ENCODE results near the gene BBIP1.
"Not testable (repeated sequence)": the region's sequence is repeated elsewhere in the genome, so short reads cannot be mapped to it uniquely, and the experiment has no call there.

BBIP1 gene

DNA sequence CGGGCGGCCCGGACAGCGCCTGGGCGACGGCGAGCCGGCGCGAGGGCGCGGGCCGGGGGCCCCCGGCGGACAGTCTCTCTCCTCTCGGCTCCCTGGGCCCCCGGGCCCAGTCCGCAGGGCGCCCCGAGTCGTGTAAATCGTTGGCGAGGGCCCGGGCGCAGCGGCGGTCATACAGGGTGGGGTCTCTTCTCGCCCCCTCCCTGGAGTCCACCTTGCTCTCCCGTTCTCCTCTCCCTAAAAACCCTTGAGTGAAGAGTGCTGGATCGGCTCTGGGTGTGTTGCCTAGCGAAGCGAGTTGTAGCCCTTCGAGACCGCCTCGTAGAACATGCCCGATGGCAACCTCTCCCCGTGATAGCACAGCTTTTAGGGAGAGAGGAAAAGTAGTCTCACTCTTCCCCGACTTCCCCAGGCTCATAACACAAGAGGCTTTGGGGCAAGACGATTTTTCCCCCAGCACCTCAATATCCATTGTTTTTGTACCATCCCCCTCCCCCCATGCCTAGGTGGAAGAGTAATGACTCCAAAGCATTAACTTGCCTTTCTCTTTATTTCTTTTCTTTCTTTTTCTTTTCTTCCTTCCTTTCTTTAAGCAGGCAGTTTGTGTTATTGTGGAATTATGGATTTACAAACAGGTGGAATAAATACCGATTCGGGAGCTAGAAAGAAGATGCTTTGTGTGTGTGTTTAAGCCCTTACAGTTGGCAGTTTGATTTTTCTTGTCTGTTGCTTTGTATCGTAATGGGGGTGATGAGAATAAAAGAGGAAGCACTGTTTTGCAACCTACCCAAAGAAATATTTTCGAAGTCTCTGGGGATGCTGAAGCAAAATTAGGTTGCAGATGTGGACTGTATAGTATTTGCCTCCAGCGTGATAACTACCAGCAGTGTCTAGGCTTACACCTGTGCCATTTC is 1.2 kb upstream of the BBIP1 start:
- DNase-seq = peak; percentile 28

DNA sequence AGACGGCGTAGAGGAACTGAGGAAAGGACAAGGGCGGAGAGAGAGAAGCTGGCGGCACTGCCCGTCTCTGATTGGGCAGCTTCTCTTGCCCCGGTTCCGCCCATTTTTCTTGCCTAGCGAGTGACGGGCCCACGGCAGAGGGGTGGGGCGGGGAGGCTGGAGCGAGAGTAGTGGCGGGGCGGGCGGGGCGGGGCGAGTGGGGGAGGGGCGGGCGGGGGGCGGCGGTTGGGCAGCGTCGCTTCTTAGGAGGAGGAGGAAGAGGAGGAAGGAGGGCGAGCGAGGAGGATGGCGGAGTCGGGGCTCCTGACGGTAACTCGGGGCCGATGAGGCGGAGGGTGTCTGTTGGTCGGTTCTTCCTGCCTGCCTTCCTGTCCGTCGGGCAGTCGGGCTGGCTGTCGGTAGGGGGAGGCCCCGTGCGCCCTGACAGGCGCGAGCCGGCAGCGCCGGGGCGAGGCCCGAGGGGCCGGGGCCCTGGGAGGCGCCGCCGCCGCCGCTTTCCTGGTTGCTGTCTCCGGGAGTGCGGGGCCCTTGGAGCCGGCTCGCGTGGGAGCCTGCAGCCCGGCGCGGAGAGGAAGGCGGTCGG is 460 bp upstream of the BBIP1 start, which contains the start of gene SHOC2:
TSS of gene SHOC2 (plus strand) at position 256 of the 583 bp plus-strand sequence. CDS start 44,755 bp downstream, outside the sequence.
- peak; percentile 37 for DNase-seq

DNA sequence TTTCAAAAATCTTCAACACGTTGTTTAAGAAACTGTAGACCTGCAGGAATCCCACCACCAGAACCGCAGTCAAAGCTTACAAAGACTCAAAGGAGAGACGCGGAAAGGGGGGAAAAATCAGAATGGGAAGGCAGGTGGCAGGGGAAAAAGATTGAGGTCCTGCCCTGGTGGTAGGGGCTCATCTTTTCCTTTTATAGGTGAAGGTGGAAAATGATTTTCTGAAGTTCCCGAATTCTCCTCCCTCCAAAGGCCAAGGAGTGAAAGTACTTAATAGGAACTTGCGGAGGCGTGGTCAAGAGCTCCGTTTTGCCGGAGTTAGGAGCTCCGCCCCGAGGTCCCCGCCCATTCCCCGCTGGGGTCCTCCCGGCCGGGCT is 724 bp downstream of the BBIP1 start:
- DNase-seq = peak; percentile 67

DNA sequence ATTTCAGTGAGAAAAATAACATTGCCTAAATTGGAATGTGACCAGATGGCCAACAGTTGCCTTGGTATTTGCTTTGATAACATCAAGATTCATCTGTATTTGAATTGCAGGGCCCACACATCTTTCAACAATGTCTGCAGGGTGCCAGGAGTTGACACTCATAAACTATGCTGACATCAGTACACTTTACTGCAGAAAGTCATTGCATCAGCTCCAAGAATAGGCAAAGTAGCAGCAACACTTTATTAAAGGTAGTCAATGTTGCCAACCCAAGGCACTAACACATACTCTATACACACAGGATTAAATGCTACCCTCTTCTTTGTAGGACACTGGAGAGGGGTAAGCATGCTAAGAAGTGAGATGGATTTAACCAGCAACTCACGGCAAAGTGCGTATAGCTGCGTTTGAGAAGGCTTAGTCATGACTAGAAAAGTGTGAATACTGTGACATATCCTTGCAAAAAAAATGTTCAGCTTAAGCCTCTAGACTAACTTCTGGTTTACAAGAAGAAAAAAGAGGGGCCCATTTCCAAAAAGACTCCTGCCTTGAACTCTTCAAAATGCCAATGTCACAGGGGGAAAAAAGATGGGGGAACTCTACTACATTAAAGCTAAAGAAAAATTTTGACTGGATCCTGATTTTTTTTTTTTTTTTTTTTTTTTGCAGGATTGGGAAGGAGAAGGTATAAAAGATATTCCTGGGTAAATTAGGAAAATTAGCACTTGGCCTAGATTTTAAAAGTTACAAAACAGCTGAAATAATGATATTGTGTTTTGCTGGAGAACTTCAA is 2.2 kb downstream of the BBIP1 start:
- DNase-seq = no peak

DNA sequence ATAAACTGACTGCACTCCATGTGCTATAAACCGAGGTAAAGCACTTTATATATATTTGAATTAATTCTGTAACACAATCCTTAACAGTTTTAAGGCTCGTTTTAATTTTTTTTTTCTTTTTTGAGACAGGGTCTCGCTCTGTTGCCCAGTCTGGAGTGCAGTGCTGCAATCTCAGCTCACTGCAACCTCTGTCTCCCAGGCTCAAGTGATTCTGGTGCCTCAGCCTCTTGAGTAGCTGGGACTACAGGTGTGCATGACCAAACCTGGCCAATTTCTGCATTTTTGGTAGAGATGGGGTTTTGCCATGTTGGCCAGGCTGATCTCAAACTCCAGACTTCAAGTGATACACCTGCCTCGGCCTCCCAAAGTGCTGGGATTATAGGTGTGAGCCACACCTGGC is 3.4 kb downstream of the BBIP1 start:
- not testable (repeated sequence) for DNase-seq

DNA sequence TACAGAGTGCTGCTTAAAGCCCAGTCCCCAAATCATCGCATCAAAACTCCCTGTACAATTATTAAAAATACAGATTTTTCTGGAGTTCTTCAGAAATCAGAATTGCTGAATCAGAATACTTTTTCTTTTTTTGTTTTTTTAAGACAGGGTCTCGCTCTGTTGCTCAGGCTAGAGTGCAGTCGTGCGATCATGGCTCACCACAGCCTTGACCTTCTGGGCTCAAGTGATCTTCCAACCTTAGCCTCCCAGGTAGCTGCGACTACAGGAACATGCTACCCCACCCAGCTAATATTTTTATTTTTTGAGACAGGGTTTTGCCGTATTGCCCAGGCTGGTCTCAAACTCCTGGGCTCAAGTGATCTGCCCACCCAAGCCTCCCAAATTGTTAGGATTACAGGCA is 3.9 kb downstream of the BBIP1 start:
- no peak for DNase-seq

DNA sequence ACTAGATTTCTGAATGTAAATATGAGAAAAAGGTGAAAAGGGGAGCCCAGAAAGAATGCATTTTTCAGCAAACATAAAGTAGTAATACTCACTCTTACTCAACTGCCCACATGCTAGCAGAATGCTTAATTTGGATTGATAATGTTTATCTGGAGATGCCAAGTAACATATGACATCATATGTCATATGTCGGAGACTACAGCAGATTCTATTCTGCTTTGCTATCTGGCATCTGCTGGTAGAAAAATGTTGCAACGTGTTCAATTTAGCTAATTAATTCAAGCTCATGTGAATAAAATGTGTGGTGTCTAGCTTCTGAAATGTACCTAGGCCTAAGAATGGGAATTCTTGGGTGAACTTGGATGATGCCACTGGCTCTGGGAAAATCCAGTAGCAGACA is 4.5 kb downstream of the BBIP1 start:
- no peak for DNase-seq

DNA sequence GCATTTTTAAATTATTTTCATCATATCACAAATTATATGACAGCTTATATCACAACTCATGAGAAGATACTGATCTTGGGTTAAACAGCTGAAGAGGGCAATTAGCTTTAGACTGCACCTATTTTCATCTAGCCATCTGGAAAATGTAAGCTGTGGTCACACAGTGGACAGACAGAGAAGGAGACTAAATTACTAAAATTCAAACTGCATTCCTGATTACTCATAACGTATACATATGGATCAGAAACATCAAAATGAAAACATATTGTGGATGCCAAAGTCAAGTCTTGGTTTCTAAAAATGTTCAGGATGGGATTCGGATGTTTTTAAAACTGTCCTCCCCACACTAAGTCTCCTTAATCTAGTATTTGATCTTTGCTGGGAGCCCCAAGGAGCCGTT is 6.6 kb downstream of the BBIP1 start:
- no peak for DNase-seq

DNA sequence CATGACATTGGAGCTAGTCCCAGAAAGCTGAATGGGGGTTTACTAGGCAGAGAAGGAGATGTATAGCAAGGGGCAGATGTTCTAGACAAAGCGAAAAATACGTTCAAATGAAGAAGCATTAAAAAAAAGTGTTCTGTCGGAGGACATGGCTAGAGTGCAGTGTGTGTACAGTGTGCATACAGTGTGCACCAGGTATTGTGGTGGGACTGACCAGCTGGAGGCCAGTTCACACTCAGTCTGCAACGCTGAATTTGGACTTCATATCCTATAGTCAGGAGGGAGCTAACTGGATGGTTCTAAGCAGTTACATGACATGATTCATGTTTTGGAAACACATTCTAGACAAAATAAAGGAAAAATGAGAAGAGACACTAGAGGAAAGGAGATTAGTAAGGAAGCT is 8.8 kb downstream of the BBIP1 start:
- DNase-seq = no peak

DNA sequence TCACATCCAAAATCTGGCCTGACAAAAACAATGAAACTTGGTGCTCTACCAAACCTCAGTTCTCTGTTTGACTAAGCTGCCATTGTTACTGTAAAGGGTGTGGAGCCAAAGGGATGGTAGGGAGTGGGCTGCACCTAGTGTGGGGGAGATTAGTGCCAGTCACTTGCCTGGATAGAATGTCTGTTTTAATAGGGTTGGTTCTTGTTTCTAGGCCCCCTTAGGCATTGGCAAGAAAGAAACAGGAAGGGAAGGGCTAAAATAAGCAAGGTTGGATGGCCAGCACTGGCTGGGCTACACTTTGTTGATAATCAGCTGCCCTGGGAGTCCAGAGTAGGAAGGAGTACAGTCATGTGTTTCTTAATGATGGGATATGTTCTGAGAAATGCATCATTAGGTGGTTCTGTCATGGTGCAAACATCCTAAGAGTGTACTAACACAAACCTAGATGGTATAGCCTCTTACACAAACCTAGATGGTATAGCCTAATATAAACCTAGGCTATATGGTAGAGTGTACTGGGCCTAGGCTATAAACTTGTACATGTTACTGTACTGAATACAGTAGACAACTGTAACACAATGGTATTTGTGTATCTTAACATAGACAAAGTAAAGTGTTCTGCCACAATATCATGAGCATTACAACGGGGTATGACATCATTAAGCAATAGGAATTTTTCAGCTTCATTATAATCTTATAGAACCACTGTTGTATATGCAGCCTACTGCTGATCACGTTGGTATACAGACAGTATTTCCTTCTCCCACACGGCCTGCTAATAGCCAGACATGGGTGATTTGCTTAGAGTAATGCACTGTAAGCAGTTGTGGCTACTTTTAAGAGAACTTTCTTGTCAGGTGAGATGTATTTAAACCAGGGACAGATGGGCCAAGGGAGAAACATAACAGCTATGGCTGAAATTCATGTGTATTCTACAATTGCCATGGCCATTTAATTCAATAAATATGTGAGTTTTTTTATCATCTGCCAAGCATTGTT is 15.4 kb downstream of the BBIP1 start:
- no peak for DNase-seq

DNA sequence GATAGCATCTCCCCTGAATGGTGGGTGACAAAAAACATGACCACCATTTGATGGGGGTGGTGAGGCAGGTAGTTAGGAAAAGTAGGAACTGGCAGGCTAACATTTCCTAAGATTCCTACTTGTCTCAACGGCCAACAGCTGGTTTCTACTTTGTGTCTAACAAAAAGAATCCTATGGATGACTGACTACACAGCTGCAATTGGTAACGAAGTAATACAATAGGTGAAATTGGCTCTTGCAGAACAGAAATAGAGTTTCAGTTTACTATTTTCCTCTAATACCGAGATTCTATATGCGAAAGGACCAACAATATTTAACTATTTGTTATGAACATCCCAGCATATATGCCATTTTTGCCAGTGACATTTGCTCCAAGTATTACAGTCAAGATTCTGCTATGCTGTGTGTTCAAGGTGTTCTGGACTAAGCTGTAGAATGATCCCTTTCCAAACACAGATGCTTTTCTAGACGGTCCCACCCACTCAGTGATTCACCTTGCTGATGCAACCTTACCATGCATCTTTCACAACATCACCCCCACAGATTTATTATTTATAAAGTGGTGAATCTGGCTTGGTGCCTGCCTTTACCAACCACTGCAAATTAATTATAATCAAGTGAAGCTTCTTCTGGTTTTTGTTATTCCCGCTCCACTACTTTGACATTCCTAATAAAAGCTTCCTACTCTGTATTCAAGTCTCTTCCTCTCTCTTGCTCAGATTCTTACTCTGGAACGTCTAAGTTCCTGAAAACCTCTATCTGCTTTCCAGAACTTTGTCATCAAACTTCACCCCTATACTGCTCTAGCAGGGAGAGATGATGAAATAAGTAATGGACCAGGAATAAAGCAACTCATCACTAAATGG is 16.8 kb downstream of the BBIP1 start:
- DNase-seq = no peak

DNA sequence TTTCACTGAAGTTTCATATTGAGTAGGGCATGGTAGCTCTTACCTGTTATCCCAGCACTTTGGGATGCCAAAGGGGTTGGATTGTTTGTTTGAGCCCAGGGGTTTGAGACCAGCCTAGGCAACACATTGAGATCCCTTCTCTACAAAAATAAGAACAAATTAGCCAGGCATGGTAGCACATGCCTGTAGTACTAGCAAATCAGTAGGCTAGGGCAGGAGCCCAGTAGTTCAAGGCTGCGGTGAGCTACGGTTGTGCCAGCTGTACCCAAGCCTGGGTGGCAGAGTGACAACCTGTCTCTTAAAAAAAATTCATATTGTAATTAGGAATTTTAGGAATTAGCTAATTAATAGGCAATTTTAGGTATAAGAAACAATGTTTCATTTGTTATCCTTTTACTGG is 18.0 kb downstream of the BBIP1 start:
- no peak for DNase-seq

DNA sequence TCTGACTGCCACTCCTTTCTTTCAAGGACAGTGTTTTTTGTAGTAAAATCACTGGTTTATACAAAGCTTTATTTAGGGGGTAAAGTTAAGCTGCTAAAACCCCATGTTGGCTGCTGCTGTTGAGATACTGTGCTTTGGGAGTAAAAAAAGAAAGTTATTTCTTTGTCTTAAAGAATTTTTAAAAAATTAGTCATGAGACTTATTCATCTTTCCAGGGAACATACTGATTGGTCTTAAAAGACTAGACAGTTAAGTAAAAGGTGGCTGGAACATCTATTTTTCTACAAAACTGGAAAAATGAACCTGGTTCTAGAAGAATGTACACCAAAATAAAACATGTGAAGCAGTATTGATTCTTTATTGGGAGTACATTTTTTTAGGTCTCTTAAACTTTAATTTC is 20.6 kb downstream of the BBIP1 start:
- DNase-seq = no peak

DNA sequence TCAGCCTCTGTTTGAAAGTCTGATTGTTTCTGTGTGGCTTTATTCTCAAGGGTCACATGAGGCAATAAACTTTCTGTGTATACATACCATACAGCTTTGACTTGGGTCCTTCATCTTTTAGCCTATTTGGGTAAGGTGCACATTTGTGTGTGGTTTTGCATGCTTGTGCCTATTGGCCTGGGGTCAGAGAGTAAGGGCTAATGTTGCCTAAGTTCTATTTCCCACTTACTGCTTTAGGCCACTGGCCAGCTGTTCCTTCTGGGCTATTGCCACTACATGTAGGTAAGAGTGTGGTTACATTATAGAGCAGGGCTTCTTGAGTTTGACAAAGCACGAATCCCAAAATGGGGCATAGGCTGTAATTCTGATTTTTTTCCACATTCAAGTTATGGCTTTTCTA is 21.8 kb downstream of the BBIP1 start:
- DNase-seq = no peak

DNA sequence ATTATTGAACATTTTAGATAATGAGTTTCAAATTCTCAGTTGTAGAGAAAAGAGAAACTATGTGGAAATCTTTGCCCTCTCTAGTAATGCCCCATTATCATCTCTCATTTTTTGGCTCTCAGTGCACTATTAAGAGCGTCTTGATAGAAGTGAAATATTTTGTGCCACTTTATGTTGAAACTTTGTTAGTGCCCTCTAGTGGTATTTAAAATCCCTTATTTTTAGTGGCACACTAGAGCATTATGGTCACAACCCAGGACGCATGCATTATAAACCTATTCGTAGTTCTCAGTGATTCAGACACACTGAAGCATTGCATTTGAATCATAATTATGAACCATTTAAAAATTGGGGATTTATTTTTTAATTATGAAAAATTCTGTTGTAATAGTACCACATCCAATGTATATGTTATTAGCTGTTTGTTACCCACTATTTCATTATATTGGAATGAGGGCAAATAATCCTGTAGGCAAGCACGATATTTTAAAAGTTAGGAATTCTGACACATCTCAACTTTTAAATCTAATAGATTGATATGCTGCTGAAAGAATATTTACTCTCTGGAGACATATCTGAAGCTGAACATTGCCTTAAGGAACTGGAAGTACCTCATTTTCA is 25.3 kb downstream of the BBIP1 start:
- peak; percentile 25 for DNase-seq

DNA sequence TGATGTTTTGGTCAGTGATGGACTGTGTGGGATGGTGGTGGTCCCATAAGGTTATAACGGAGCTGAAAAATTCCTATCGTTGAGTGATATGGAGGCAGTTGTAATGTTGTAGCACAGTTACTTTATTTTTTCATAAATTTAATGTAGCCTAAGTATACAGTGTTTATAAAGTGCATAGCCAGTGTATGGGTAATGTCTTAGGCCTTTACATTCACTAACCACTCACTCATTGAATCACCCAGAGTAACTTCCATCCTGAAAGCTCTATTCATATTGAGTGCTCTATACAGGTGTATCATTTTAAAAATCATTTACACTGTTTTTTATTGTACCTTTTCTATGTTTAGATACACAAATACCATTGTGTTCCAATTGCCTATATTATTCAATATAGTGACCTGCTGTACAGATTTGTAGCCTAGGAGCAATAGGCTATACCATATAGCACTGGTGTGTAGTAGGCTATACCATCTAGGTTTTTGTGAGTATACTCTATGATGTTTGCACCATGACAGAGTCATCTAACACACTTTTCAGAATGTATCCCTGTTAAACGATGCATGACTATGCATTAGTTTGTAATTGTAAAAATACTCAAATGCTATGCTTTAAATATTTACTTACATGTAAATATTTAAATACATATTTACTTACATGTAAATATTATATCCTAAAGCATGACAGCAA is 26.2 kb downstream of the BBIP1 start:
- no peak for DNase-seq

DNA sequence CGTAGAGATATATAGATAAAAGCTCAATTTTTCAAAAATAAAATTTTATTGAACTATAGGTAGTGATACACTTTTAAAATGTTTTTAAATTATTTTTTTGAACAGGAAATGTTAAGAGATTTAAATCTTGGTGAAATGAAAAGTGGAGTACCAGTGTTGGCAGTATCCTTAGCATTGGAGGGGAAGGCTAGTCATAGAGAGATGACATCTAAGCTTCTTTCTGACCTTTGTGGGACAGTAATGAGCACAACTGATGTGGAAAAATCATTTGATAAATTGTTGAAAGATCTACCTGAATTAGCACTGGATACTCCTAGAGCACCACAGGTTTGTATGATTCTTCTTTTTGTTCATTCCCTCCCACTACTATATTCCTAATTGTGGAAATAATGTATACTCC is 31.4 kb downstream of the BBIP1 start:
- no peak for DNase-seq

DNA sequence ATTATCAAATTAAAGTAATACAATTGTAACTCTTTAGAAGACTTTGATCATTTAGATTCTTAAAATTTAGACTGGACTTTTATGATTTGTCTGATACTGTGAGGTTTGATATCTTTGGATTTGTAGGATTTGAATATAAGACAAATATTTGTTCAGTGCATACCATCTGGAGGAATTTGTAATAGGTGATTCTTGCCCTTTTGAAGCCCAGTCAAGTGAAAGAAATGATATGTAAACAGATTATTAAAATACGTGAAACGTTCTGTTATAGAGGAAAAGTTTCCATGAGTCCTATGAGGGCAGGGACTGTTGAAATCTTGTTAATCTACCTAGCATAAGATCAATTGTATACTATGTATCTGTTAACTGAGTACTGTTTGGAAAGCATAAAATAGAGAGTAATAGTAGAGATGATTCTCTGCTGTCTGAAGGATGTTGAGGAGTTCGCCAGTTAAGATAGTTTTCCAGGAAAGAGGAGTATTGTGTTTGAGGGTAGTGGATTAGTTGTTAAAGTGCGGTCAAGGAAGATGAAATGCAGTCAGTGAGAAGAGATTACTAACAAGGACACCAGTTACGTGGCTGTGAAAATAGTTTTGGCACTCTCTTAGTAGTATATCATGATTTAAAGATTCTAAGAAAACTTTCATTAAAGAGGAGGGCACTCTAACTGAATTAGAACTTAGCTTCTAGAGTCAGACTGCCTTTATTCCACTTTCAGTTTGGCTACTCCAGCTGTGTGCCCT is 32.9 kb downstream of the BBIP1 start:
- no peak for DNase-seq

DNA sequence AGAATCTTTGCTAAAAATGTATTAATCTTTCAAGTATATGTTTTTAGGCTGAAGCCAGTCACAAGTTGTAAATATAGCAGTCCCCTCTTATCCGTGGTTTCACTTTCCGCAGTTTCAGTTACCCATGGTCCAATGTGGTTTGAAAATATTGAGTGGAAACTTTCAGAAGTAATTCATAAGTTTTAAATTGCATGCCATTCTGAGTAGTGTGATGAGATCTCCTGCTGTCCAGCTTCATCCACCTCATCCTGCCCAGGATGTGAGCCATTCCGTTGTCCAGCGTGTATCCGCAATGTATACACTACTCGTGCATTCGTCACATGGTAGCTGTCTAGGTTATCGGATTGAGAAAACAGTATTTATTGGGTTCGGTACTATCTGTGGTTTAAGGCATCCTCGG is 35.1 kb downstream of the BBIP1 start:
- DNase-seq = no peak

DNA sequence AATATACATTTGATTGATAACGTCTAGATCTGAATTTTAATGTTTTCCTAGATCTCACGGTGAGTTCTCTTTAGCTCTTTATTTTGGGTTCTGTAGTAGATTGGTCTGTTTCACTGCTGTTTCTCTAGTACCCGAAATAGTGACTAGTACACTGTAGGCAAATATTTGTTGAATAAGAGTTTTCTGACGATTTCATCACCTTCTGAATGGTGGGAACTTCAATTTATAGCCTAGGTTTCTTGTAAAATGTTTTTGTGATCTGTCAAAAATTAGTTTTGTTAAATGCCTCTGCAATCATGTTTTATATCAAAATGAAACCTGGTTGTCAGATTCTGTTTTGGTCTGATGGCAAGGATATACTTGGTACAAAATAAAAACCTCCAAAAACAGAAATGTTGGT is 37.1 kb downstream of the BBIP1 start:
- DNase-seq = no peak
